ENCODE results near the gene LAMP5.

DNA sequence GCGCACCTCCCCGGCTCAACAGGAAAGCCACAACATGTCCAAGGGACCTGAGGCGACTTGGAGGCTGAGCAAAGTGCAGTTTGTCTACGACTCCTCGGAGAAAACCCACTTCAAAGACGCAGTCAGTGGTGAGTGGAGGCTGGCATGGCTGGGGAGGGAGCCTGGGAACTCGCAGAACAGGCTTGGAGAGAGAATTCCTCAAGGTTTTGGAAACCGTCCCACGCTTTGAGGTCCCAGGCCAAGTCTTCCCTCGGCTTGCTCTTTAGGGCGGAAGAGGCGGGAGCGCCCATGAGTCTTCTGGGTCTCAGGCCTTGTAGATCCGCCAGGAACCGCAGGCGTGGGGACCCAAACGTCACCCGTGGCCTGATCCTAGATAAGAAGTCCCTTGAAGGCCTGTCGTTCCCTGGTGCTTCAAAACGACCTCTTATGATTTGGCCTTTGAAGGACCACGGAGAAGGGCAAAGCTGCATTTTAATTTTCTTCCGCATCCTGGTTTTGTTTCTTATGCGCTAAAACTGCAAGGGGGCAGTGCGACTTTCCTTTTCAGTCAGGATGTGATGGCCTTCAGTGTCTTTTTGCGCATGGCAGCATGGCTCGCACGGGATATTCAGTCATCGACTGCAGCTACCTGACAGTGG, 2.0 kb downstream of the LAMP5 start:
- TF ChIP-seq, protein P1, sequence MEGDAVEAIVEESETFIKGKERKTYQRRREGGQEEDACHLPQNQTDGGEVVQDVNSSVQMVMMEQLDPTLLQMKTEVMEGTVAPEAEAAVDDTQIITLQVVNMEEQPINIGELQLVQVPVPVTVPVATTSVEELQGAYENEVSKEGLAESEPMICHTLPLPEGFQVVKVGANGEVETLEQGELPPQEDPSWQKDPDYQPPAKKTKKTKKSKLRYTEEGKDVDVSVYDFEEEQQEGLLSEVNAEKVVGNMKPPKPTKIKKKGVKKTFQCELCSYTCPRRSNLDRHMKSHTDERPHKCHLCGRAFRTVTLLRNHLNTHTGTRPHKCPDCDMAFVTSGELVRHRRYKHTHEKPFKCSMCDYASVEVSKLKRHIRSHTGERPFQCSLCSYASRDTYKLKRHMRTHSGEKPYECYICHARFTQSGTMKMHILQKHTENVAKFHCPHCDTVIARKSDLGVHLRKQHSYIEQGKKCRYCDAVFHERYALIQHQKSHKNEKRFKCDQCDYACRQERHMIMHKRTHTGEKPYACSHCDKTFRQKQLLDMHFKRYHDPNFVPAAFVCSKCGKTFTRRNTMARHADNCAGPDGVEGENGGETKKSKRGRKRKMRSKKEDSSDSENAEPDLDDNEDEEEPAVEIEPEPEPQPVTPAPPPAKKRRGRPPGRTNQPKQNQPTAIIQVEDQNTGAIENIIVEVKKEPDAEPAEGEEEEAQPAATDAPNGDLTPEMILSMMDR (IDR thresholded peaks at IDR 0.05; ENCODE audit: insufficient read depth, low read depth, low read length) = no peak
- TF ChIP-seq EZH2 (IDR thresholded peaks at IDR 0.05; ENCODE audit: insufficient read depth, low read length) = peak; percentile 59
